WTC11 (cell line): ENCODE results near the gene KIRREL3. TPM values are rescaled to one million over a fixed set of nuclear protein-coding genes. Genes with fewer than 3 reads are reported as not detected.

Experiments
- ATAC-seq: fragments of 200-7000 bp; cut with Tn5 transposase; 2 replicates; pipeline ENCODE4 v1.10.0; 2021; ENCODE audit warnings: mild to moderate bottlenecking, moderate library complexity
- CTCF ChIA-PET: fragments of 300-600 bp; sonication (Branson Sonifier 250); formaldehyde crosslinking; loops from one replicate; lab custom pipeline; 2021; ENCODE audit warnings: antibody characterized with exemption; lab: Charles Lee
- POLR2A ChIA-PET: fragments of 350-600 bp; sonication (Branson Sonifier 250); formaldehyde crosslinking; loops from one replicate; lab custom pipeline; 2021; ENCODE audit warnings: antibody characterized with exemption; lab: Charles Lee
- DNase-seq: peaks from one replicate; pipeline ENCODE4 v3.0.0; 2021; ENCODE audit warnings: low spot score
- H3K27ac Mint-ChIP-seq: 2 replicates; pipeline ENCODE4 v1.8.0; 2021; ENCODE audit warnings: mixed read lengths
- H3K27me3 Mint-ChIP-seq: 2 replicates; pipeline ENCODE4 v1.8.0; 2021; ENCODE audit warnings: low read depth, mild to moderate bottlenecking, moderate library complexity, mixed read lengths
- H3K36me3 Mint-ChIP-seq: 2 replicates; pipeline ENCODE4 v1.8.0; 2021; ENCODE audit warnings: mixed read lengths
- H3K4me1 Mint-ChIP-seq: 2 replicates; pipeline ENCODE4 v1.8.0; 2022; ENCODE audit warnings: mixed read lengths
- H3K4me3 Mint-ChIP-seq: 2 replicates; pipeline ENCODE4 v1.8.0; 2021; ENCODE audit warnings: mild to moderate bottlenecking, moderate library complexity, mixed read lengths
- H3K9me3 Mint-ChIP-seq: 2 replicates; pipeline ENCODE4 v1.8.0; 2021; ENCODE audit warnings: mixed read lengths
- ESRRA ChIP-seq: sonication (generic); formaldehyde crosslinking; IDR thresholded peaks from 2 replicates; pipeline ENCODE4 v1.8.1; 2022; ENCODE audit warnings: mild to moderate bottlenecking, missing genetic modification reagents, borderline replicate concordance
- FOXK1 ChIP-seq: sonication (generic); formaldehyde crosslinking; IDR thresholded peaks from 2 replicates; pipeline ENCODE4 v1.8.0; 2022; ENCODE audit warnings: mild to moderate bottlenecking, moderate library complexity, missing genetic modification reagents
- MXD4 ChIP-seq: fragments of 250-450 bp; sonication (Bioruptor Pico); IDR thresholded peaks from 2 replicates; pipeline ENCODE4 v1.8.0; 2021; ENCODE audit warnings: mild to moderate bottlenecking, moderate library complexity, borderline replicate concordance
- PRRX2 ChIP-seq: fragments of 250-450 bp; sonication (Bioruptor Pico); IDR thresholded peaks from 2 replicates; pipeline ENCODE4 v1.8.0; 2021; ENCODE audit warnings: mild to moderate bottlenecking
- ZNF138 ChIP-seq: sonication (generic); formaldehyde crosslinking; conservative IDR thresholded peaks from 2 replicates; pipeline ENCODE4 v1.8.1; 2022; ENCODE audit warnings: mild to moderate bottlenecking, moderate library complexity, missing genetic modification reagents
- total RNA-seq: library from RNA; stranded (reverse); gene quantifications from 3 replicates; pipeline ENCODE4 v1.2.3, GENCODE V29; 2021
- TF ChIP-seq, protein P1 (sequence below): sonication (generic); formaldehyde crosslinking; IDR thresholded peaks from 2 replicates; pipeline ENCODE4 v1.8.0; 2023; ENCODE audit warnings: missing genetic modification reagents, mild to moderate bottlenecking, borderline replicate concordance
- TF ChIP-seq, protein P2 (sequence below): sonication (generic); formaldehyde crosslinking; conservative IDR thresholded peaks from 2 replicates; pipeline ENCODE4 v1.8.1; 2023; ENCODE audit warnings: mild to moderate bottlenecking, low read depth, missing genetic modification reagents, moderate library complexity
- TF ChIP-seq, protein P3 (sequence below): sonication (generic); formaldehyde crosslinking; conservative IDR thresholded peaks from 2 replicates; pipeline ENCODE4 v1.8.1; 2022; ENCODE audit warnings: mild to moderate bottlenecking, missing genetic modification reagents
- TF ChIP-seq, protein P4 (sequence below): sonication (generic); formaldehyde crosslinking; IDR thresholded peaks from 2 replicates; pipeline ENCODE4 v1.8.0; 2022; ENCODE audit warnings: mild to moderate bottlenecking, missing genetic modification reagents
- TF ChIP-seq, protein P5 (sequence below): sonication (generic); formaldehyde crosslinking; IDR thresholded peaks from 2 replicates; pipeline ENCODE4 v1.8.1; 2022; ENCODE audit warnings: low read depth, mild to moderate bottlenecking, moderate library complexity, missing genetic modification reagents, borderline replicate concordance
- TF ChIP-seq, protein P6 (sequence below): sonication (generic); formaldehyde crosslinking; IDR thresholded peaks from 2 replicates; pipeline ENCODE4 v1.8.1; 2022; ENCODE audit warnings: missing genetic modification reagents, borderline replicate concordance
- TF ChIP-seq, protein P7 (sequence below): sonication (generic); formaldehyde crosslinking; IDR thresholded peaks from 2 replicates; pipeline ENCODE4 v1.8.0; 2022; ENCODE audit warnings: missing genetic modification reagents
- TF ChIP-seq, protein P8 (sequence below): sonication (generic); formaldehyde crosslinking; IDR thresholded peaks from 2 replicates; pipeline ENCODE4 v1.8.1; 2023; ENCODE audit warnings: mild to moderate bottlenecking, missing genetic modification reagents

The KIRREL3 gene
- total RNA-seq, 1 experiment from 2014 or later = 0.59 TPM

DNA sequence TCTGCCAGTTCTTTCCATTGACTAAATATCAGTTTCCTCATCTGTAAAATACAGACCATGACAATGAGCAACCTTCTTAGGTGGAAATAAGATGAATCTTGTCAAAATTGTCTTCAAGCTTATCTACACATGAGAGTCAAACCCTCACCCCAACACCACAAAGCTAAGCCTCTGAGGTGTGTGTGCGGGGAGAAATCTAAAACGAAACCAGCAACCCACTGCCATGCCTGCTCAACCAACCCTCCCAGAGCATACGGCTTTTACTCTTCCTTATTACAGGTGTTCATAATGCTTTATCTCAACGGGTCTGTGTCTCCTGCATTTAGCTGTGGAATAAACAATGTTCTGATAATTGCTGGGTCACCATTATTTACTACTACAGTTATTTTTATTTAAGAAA, 235.4 kb downstream of the KIRREL3 start:
- Mint-ChIP-seq H3K4me3 (no peak overlapping the region), H3K27ac (no peak overlapping the region), H3K4me1 (no peaks in the 10 kb centered on the region), H3K9me3 (peaks cover 4% of the 10 kb centered on the region; the same call in 1 of the 2 replicates), H3K27me3 (no peaks in the 10 kb centered on the region; the same call in 1 of the 2 replicates), H3K36me3 (no peaks in the 10 kb centered on the region)
- ATAC-seq = no peak
- DNase-seq = no peak
- CTCF ChIA-PET = interaction anchor here (1.4 kb wide), 1 partner anchor 225 kb away, joined by 7 read pairs; no protein-coding TSS in a partner anchor
- no peak for TF ChIP-seq PRRX2
- TF ChIP-seq, protein P1, sequence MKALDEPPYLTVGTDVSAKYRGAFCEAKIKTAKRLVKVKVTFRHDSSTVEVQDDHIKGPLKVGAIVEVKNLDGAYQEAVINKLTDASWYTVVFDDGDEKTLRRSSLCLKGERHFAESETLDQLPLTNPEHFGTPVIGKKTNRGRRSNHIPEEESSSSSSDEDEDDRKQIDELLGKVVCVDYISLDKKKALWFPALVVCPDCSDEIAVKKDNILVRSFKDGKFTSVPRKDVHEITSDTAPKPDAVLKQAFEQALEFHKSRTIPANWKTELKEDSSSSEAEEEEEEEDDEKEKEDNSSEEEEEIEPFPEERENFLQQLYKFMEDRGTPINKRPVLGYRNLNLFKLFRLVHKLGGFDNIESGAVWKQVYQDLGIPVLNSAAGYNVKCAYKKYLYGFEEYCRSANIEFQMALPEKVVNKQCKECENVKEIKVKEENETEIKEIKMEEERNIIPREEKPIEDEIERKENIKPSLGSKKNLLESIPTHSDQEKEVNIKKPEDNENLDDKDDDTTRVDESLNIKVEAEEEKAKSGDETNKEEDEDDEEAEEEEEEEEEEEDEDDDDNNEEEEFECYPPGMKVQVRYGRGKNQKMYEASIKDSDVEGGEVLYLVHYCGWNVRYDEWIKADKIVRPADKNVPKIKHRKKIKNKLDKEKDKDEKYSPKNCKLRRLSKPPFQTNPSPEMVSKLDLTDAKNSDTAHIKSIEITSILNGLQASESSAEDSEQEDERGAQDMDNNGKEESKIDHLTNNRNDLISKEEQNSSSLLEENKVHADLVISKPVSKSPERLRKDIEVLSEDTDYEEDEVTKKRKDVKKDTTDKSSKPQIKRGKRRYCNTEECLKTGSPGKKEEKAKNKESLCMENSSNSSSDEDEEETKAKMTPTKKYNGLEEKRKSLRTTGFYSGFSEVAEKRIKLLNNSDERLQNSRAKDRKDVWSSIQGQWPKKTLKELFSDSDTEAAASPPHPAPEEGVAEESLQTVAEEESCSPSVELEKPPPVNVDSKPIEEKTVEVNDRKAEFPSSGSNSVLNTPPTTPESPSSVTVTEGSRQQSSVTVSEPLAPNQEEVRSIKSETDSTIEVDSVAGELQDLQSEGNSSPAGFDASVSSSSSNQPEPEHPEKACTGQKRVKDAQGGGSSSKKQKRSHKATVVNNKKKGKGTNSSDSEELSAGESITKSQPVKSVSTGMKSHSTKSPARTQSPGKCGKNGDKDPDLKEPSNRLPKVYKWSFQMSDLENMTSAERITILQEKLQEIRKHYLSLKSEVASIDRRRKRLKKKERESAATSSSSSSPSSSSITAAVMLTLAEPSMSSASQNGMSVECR = no peak
- TF ChIP-seq, protein P2, sequence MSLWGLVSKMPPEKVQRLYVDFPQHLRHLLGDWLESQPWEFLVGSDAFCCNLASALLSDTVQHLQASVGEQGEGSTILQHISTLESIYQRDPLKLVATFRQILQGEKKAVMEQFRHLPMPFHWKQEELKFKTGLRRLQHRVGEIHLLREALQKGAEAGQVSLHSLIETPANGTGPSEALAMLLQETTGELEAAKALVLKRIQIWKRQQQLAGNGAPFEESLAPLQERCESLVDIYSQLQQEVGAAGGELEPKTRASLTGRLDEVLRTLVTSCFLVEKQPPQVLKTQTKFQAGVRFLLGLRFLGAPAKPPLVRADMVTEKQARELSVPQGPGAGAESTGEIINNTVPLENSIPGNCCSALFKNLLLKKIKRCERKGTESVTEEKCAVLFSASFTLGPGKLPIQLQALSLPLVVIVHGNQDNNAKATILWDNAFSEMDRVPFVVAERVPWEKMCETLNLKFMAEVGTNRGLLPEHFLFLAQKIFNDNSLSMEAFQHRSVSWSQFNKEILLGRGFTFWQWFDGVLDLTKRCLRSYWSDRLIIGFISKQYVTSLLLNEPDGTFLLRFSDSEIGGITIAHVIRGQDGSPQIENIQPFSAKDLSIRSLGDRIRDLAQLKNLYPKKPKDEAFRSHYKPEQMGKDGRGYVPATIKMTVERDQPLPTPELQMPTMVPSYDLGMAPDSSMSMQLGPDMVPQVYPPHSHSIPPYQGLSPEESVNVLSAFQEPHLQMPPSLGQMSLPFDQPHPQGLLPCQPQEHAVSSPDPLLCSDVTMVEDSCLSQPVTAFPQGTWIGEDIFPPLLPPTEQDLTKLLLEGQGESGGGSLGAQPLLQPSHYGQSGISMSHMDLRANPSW (CRISPR knock-in tag) = no peak
- TF ChIP-seq, protein P3, sequence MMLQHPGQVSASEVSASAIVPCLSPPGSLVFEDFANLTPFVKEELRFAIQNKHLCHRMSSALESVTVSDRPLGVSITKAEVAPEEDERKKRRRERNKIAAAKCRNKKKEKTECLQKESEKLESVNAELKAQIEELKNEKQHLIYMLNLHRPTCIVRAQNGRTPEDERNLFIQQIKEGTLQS = no peak
- TF ChIP-seq ESRRA (CRISPR knock-in tag) = no peak
- TF ChIP-seq, protein P4, sequence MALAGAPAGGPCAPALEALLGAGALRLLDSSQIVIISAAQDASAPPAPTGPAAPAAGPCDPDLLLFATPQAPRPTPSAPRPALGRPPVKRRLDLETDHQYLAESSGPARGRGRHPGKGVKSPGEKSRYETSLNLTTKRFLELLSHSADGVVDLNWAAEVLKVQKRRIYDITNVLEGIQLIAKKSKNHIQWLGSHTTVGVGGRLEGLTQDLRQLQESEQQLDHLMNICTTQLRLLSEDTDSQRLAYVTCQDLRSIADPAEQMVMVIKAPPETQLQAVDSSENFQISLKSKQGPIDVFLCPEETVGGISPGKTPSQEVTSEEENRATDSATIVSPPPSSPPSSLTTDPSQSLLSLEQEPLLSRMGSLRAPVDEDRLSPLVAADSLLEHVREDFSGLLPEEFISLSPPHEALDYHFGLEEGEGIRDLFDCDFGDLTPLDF (CRISPR knock-in tag) = no peak
- TF ChIP-seq, protein P5, sequence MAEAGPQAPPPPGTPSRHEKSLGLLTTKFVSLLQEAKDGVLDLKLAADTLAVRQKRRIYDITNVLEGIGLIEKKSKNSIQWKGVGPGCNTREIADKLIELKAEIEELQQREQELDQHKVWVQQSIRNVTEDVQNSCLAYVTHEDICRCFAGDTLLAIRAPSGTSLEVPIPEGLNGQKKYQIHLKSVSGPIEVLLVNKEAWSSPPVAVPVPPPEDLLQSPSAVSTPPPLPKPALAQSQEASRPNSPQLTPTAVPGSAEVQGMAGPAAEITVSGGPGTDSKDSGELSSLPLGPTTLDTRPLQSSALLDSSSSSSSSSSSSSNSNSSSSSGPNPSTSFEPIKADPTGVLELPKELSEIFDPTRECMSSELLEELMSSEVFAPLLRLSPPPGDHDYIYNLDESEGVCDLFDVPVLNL (CRISPR knock-in tag) = no peak
- POLR2A ChIA-PET = no interaction called here

DNA sequence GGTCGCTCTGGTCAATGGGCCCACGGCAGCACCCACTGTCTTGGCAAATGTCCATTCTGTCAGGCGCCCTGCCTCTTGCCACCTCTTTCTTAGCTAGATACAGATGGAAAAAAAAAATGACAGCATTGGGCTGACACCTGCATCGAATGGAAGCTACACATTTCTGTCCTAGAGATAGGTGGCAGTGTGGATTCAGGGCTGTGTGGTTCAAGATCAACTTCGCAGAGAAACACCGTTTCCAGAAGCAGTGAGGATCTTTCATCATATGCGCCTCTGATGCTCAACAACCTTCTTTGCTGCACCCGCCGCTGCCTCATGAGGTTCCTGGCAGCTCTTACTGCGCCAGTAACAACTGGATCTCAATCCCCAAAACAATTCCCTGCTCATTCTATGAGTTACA, 236.3 kb downstream of the KIRREL3 start:
- no peak for DNase-seq
- no peaks in the 10 kb centered on the region for H3K36me3 Mint-ChIP-seq
- ATAC-seq = peak; percentile 62
- H3K27ac Mint-ChIP-seq = no peak overlapping the region
- no peaks in the 10 kb centered on the region; the same call in 1 of the 2 replicates for H3K27me3 Mint-ChIP-seq
- POLR2A ChIA-PET = no interaction called here
- no peaks in the 10 kb centered on the region for H3K4me1 Mint-ChIP-seq
- H3K4me3 Mint-ChIP-seq = no peak overlapping the region
- peaks cover 4% of the 10 kb centered on the region; the same call in 1 of the 2 replicates for H3K9me3 Mint-ChIP-seq
- CTCF ChIA-PET = interaction anchor here (0.9 to 1.4 kb wide), 8 partner anchors 9 to 284 kb away, joined by 3 to 12 read pairs (median 5); no protein-coding TSS in a partner anchor
- TF ChIP-seq FOXK1 (CRISPR knock-in tag) (no peak), ZNF138 (CRISPR knock-in tag) (no peak), MXD4 (CRISPR knock-in tag) (no peak), ESRRA (CRISPR knock-in tag) (no peak)
- TF ChIP-seq, protein P6, sequence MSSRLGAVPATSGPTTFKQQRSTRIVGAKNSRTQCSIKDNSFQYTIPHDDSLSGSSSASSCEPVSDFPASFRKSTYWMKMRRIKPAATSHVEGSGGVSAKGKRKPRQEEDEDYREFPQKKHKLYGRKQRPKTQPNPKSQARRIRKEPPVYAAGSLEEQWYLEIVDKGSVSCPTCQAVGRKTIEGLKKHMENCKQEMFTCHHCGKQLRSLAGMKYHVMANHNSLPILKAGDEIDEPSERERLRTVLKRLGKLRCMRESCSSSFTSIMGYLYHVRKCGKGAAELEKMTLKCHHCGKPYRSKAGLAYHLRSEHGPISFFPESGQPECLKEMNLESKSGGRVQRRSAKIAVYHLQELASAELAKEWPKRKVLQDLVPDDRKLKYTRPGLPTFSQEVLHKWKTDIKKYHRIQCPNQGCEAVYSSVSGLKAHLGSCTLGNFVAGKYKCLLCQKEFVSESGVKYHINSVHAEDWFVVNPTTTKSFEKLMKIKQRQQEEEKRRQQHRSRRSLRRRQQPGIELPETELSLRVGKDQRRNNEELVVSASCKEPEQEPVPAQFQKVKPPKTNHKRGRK (CRISPR knock-in tag) = no peak
- TF ChIP-seq, protein P7, sequence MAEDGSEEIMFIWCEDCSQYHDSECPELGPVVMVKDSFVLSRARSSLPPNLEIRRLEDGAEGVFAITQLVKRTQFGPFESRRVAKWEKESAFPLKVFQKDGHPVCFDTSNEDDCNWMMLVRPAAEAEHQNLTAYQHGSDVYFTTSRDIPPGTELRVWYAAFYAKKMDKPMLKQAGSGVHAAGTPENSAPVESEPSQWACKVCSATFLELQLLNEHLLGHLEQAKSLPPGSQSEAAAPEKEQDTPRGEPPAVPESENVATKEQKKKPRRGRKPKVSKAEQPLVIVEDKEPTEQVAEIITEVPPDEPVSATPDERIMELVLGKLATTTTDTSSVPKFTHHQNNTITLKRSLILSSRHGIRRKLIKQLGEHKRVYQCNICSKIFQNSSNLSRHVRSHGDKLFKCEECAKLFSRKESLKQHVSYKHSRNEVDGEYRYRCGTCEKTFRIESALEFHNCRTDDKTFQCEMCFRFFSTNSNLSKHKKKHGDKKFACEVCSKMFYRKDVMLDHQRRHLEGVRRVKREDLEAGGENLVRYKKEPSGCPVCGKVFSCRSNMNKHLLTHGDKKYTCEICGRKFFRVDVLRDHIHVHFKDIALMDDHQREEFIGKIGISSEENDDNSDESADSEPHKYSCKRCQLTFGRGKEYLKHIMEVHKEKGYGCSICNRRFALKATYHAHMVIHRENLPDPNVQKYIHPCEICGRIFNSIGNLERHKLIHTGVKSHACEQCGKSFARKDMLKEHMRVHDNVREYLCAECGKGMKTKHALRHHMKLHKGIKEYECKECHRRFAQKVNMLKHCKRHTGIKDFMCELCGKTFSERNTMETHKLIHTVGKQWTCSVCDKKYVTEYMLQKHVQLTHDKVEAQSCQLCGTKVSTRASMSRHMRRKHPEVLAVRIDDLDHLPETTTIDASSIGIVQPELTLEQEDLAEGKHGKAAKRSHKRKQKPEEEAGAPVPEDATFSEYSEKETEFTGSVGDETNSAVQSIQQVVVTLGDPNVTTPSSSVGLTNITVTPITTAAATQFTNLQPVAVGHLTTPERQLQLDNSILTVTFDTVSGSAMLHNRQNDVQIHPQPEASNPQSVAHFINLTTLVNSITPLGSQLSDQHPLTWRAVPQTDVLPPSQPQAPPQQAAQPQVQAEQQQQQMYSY = no peak
- TF ChIP-seq, protein P4 (CRISPR knock-in tag) = no peak
- TF ChIP-seq, protein P8, sequence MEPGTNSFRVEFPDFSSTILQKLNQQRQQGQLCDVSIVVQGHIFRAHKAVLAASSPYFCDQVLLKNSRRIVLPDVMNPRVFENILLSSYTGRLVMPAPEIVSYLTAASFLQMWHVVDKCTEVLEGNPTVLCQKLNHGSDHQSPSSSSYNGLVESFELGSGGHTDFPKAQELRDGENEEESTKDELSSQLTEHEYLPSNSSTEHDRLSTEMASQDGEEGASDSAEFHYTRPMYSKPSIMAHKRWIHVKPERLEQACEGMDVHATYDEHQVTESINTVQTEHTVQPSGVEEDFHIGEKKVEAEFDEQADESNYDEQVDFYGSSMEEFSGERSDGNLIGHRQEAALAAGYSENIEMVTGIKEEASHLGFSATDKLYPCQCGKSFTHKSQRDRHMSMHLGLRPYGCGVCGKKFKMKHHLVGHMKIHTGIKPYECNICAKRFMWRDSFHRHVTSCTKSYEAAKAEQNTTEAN (CRISPR knock-in tag) = no peak
